Activated naive CD4-positive, alpha-beta T cell treated with anti-CD3 and anti-CD28 coated beads for 36 hours (primary cell): ENCODE measurements around the gene SPIN1. TPM values are rescaled to one million over a fixed set of nuclear protein-coding genes. Genes with fewer than 3 reads are reported as not detected.
A peak's percentile ranks its signal among the peaks of the same experiment; 100 is the strongest.

Experiments
- CTCF ChIA-PET: fragments of 350-600 bp; sonication (Branson Sonifier 250); formaldehyde crosslinking; loops from one replicate; lab custom pipeline; 2021; ENCODE audit warnings: antibody characterized with exemption; lab: Charles Lee
- DNase-seq: peaks from one replicate; pipeline ENCODE4 v3.0.0-alpha.2; 2020
- H3K27ac Mint-ChIP-seq: one replicate; pipeline ENCODE4 v1.8.0; 2021; ENCODE audit warnings: mild to moderate bottlenecking, mixed read lengths
- H3K27me3 Mint-ChIP-seq: one replicate; pipeline ENCODE4 v1.8.0; 2021; ENCODE audit warnings: low read depth, mixed read lengths
- H3K36me3 Mint-ChIP-seq: one replicate; pipeline ENCODE4 v1.8.0; 2021; ENCODE audit warnings: low read depth, mixed read lengths
- H3K4me1 Mint-ChIP-seq: one replicate; pipeline ENCODE4 v1.8.0; 2021; ENCODE audit warnings: low read depth, mixed read lengths
- H3K4me3 Mint-ChIP-seq: one replicate; pipeline ENCODE4 v1.8.0; 2021; ENCODE audit warnings: mild to moderate bottlenecking, moderate library complexity, mixed read lengths
- H3K9me3 Mint-ChIP-seq: one replicate; pipeline ENCODE4 v1.8.0; 2021; ENCODE audit warnings: mixed read lengths
- intact Hi-C: fragments of 100-400 bp; cut with micrococcal nuclease; formaldehyde crosslinking; loops from one replicate; pipeline ENCODE4 v1.15.1; 2023
- total RNA-seq, 2 experiments: library from RNA; stranded (reverse); gene quantifications; one replicate each; pipeline ENCODE4 v1.2.3, GENCODE V29; 2021

SPIN1 gene
- total RNA-seq, 2 experiments from 2014 or later = 20.2 to 21.4 TPM

DNA sequence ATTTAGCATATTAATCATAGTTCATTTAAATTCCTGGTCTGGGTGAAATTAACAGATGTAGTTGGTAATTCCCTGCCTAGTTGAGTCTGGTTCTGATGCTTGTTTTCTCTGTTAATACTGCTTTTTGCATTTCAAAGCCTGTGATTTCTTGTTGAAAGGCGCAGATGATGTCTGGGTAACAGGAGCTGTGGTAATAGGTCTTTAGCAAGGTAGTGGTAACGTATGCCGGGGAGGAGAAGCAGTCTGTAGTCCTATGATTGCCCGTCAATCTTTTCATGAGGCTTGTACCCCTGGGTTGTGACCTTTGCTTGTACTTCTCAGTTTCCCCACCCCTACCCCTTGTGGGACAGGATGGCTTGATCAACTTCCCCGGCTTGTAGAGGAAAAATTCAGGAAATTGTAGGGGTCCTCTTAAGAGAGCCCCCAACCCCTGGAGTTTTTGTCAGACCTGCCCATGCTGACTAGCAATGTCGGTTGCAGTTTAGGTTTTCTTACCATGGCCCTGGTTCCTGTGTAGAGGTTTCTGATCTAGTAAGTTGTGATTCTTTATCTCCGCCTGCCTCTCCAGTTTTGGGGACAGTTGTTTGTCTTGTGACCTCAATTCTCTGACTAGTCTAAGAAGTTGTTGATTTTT is 55.4 kb downstream of the SPIN1 start:
- no peak overlapping the region for H3K4me3 Mint-ChIP-seq
- CTCF ChIA-PET = no interaction called here
- H3K27ac Mint-ChIP-seq = no peak overlapping the region
- H3K4me1 Mint-ChIP-seq = peaks cover 33% of the 10 kb centered on the region
- DNase-seq = no peak
- H3K36me3 Mint-ChIP-seq = peaks cover 31% of the 10 kb centered on the region
- H3K27me3 Mint-ChIP-seq = no peaks in the 10 kb centered on the region
- H3K9me3 Mint-ChIP-seq = peaks cover 6% of the 10 kb centered on the region
- intact Hi-C loops = no loop called here

DNA sequence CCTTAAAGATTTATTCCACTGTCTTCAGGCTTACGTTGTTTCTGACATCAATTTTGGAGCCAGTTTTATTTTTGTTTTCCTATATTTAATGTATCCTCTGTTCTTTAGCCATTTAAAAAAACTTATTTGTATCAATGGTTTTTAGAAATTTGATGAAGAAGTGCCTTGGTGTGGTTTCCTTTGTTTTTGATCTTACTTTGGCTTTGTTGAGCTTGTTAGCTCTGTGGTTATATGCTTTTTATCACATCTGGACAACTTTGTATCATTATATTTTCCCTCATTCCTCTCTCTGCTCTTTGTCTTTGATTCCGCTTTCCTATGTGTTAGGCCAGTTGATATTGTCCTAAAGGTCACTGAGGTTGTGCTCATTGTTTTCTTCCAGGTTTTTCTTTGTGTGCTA is 58.5 kb downstream of the SPIN1 start:
- CTCF ChIA-PET = interaction anchor here (0.8 kb wide), 1 partner anchor 50 kb away, joined by 6 read pairs; no protein-coding TSS in a partner anchor
- no peak overlapping the region for H3K4me3 Mint-ChIP-seq
- H3K4me1 Mint-ChIP-seq = peaks cover 27% of the 10 kb centered on the region
- intact Hi-C loops = no loop called here
- H3K9me3 Mint-ChIP-seq = peaks cover 6% of the 10 kb centered on the region
- DNase-seq = no peak
- H3K27ac Mint-ChIP-seq = no peak overlapping the region
- H3K36me3 Mint-ChIP-seq = peaks cover 41% of the 10 kb centered on the region
- H3K27me3 Mint-ChIP-seq = no peaks in the 10 kb centered on the region

GRCh38 chr9:88447431-88447830 is 59.2 kb downstream of the SPIN1 start:
- intact Hi-C loops = no loop called here
- peaks cover 39% of the 10 kb centered on the region for H3K36me3 Mint-ChIP-seq
- no peak overlapping the region for H3K4me3 Mint-ChIP-seq
- peaks cover 6% of the 10 kb centered on the region for H3K9me3 Mint-ChIP-seq
- CTCF ChIA-PET = no interaction called here
- DNase-seq = no peak
- H3K27me3 Mint-ChIP-seq = no peaks in the 10 kb centered on the region
- no peak overlapping the region for H3K27ac Mint-ChIP-seq
- H3K4me1 Mint-ChIP-seq = peaks cover 20% of the 10 kb centered on the region

- CTCF ChIA-PET = interaction anchor here (0.6 kb wide), 1 partner anchor 45 kb away, joined by 3 read pairs; no protein-coding TSS in a partner anchor
- Mint-ChIP-seq H3K27ac (no peak overlapping the region), H3K4me3 (no peak overlapping the region), H3K4me1 (peaks cover 12% of the 10 kb centered on the region), H3K9me3 (peaks cover 3% of the 10 kb centered on the region), H3K27me3 (no peaks in the 10 kb centered on the region), H3K36me3 (peaks cover 29% of the 10 kb centered on the region)
- intact Hi-C loops = no loop called here
- DNase-seq = no peak
Measured at GRCh38 chr9:88451160-88451559, 62.9 kb downstream of the SPIN1 start.

DNA sequence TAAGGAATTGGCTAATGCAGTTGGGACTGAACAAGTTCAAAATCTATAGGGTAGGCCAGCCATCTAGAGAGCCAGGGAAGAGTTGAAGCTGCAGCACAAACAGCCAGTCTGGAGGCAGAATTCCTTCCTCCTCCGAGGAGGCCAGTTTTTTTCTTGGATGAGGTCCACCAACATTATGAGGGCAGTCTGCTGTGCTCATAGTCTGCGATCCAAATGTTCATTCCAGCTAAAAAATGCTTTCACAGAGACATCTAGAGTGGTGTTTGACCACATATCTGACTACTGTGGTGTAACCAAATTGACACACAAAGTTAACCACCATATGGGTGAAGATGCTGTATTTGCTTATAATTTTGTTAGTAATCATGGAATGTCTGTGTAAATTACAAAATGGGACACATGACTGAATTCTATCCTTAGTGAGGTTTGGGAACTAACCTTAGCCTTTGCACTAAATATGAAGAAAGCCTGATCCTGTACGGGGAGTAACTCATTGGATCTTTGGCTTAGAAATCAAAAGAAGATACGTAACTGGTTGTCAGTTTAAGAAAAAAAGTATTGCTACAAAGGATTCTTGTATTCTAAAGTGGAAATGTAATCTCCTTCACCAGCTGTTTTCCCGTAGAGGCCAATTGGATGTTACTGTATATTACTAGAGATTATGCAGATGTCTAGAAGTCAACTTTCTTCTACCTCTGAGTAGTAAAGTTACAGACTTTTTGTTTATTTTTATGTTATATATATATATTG is 70.6 kb downstream of the SPIN1 start:
- H3K9me3 Mint-ChIP-seq = no peaks in the 10 kb centered on the region
- intact Hi-C loops = no loop called here
- peaks cover 15% of the 10 kb centered on the region for H3K36me3 Mint-ChIP-seq
- CTCF ChIA-PET = no interaction called here
- H3K27ac Mint-ChIP-seq = no peak overlapping the region
- DNase-seq = no peak
- peaks cover 11% of the 10 kb centered on the region for H3K4me1 Mint-ChIP-seq
- H3K4me3 Mint-ChIP-seq = no peak overlapping the region
- H3K27me3 Mint-ChIP-seq = no peaks in the 10 kb centered on the region

DNA sequence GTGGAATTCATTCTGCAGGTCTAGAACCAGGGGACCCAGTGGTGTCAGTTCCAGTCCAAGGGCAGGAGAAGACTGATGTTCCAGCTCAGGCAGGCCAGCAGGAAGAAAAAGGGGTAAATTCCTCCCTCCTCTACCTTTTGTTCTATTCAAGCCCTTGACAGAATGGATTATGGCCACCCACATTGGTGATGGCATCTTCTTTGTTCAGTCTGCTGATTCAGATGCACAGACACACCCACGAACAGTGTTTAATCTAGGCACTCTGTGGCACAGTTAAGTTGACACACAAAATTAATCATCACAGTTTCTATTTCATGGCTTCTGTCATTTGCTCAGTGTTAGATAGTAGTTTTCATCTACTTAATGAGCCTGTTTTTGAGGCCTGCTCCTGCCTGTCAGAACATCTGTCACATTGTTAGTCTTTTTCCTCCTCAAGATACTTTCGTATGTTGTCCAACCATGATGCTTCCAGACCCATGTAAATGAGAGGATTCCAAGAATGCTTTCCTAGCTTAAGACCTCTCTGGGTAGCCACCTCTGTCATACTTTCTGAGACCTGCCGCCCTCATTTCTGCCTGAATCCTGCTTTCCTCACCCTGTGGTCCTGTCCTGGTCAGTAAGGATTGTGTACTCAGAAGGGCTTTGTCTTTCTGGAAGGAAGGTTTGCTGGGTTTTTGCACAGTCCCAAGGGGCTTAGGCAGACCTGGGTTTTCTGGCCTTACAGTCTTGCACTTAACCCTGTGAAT is 72.5 kb downstream of the SPIN1 start:
- CTCF ChIA-PET = no interaction called here
- Mint-ChIP-seq H3K27ac (no peak overlapping the region), H3K4me1 (peaks cover 11% of the 10 kb centered on the region), H3K27me3 (no peaks in the 10 kb centered on the region), H3K4me3 (no peak overlapping the region), H3K36me3 (peaks cover 13% of the 10 kb centered on the region), H3K9me3 (no peaks in the 10 kb centered on the region)
- DNase-seq = peak; percentile 43
- intact Hi-C loops = loop anchor here (1.0 kb wide), 1 partner anchor 17 kb away; no protein-coding TSS in a partner anchor

GRCh38 chr9:88462191-88462590 is 73.9 kb downstream of the SPIN1 start:
- H3K4me3 Mint-ChIP-seq = no peak overlapping the region

GRCh38 chr9:88464851-88465250 is 76.6 kb downstream of the SPIN1 start:
- Mint-ChIP-seq H3K36me3 (peaks cover 14% of the 10 kb centered on the region), H3K4me3 (no peak overlapping the region), H3K27ac (no peak overlapping the region), H3K27me3 (no peaks in the 10 kb centered on the region), H3K9me3 (no peaks in the 10 kb centered on the region), H3K4me1 (peaks cover 11% of the 10 kb centered on the region)
- CTCF ChIA-PET = no interaction called here
- DNase-seq = no peak
- intact Hi-C loops = no loop called here

More at GRCh38 chr9:88462191-88462590, 73.9 kb downstream of the SPIN1 start:
- CTCF ChIA-PET = no interaction called here
- Mint-ChIP-seq H3K27me3 (no peaks in the 10 kb centered on the region), H3K36me3 (peaks cover 9% of the 10 kb centered on the region), H3K27ac (no peak overlapping the region), H3K9me3 (no peaks in the 10 kb centered on the region), H3K4me1 (peaks cover 11% of the 10 kb centered on the region)
- intact Hi-C loops = no loop called here
- DNase-seq = no peak

DNA sequence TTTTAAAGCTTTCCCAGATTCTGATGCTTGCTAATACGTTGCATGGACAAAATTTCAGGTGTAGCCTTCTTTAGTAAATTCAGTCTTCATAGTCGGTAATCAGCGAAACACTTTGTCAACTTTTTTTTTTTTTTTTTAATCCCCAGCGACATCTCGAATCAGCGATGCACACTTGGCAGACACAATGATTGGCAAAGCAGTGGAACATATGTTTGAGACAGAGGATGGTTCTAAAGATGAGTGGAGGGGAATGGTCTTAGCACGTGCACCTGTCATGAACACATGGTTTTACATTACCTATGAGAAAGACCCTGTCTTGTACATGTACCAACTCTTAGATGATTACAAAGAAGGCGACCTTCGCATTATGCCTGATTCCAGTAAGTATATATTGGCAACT is 80.0 kb downstream of the SPIN1 start:
- no peak for DNase-seq
- intact Hi-C loops = no loop called here
- Mint-ChIP-seq H3K27me3 (no peaks in the 10 kb centered on the region), H3K36me3 (peaks cover 15% of the 10 kb centered on the region), H3K27ac (no peak overlapping the region), H3K4me3 (no peak overlapping the region), H3K9me3 (no peaks in the 10 kb centered on the region), H3K4me1 (peaks cover 5% of the 10 kb centered on the region)
- CTCF ChIA-PET = no interaction called here

- CTCF ChIA-PET = interaction anchor here (0.6 kb wide), 1 partner anchor 18 kb away, joined by 3 read pairs; no protein-coding TSS in a partner anchor
- DNase-seq = peak; percentile 7
- Mint-ChIP-seq H3K36me3 (peaks cover 4% of the 10 kb centered on the region), H3K27me3 (no peaks in the 10 kb centered on the region), H3K4me3 (no peak overlapping the region), H3K9me3 (no peaks in the 10 kb centered on the region), H3K27ac (no peak overlapping the region), H3K4me1 (peaks cover 18% of the 10 kb centered on the region)
- intact Hi-C loops = loop anchor here (1.0 to 10.0 kb wide), 6 partner anchors 16 to 772 kb away; no protein-coding TSS in a partner anchor
Measured at GRCh38 chr9:88476491-88477271, 88.4 kb downstream of the SPIN1 start.

GRCh38 chr9:88477300-88477751 is 89.1 kb downstream of the SPIN1 start:
- Mint-ChIP-seq H3K27me3 (no peaks in the 10 kb centered on the region), H3K4me1 (peaks cover 18% of the 10 kb centered on the region), H3K4me3 (no peak overlapping the region), H3K27ac (no peak overlapping the region), H3K9me3 (no peaks in the 10 kb centered on the region), H3K36me3 (peaks cover 4% of the 10 kb centered on the region)
- CTCF ChIA-PET = no interaction called here
- DNase-seq = peak; percentile 14
- intact Hi-C loops = loop anchor here (1.0 to 10.0 kb wide), 6 partner anchors 17 to 773 kb away; no protein-coding TSS in a partner anchor
